IgD-negative memory B cell (primary cell): Measurements from ENCODE around the gene IFT57. TPM values are rescaled to one million over a fixed set of nuclear protein-coding genes. Genes with fewer than 3 reads are reported as not detected.

Experiments
- H3K27ac Mint-ChIP-seq, 3 donors: one replicate each; pipeline ENCODE4 v1.8.0; 2020 to 2022; ENCODE audit warnings: mild to moderate bottlenecking in 3 of 3, mixed read lengths in 3 of 3, moderate library complexity in 1 of 3
- H3K27me3 Mint-ChIP-seq: one replicate; pipeline ENCODE4 v1.8.0; 2021; ENCODE audit warnings: mixed read lengths
- H3K36me3 Mint-ChIP-seq: one replicate; pipeline ENCODE4 v1.8.0; 2020; ENCODE audit warnings: mild to moderate bottlenecking, mixed read lengths
- H3K4me1 Mint-ChIP-seq, 3 donors: one replicate each; pipeline ENCODE4 v1.8.0; 2020 to 2022; ENCODE audit warnings: mixed read lengths in 3 of 3, mild to moderate bottlenecking in 1 of 3
- H3K4me3 Mint-ChIP-seq, 4 donors: one replicate each; pipeline ENCODE4 v1.8.0; 2020 to 2022; ENCODE audit warnings: mild to moderate bottlenecking in 4 of 4, mixed read lengths in 4 of 4, moderate library complexity in 3 of 4
- H3K9me3 Mint-ChIP-seq, 3 donors: one replicate each; pipeline ENCODE4 v1.8.0; 2020 to 2021; ENCODE audit warnings: mixed read lengths in 3 of 3, mild to moderate bottlenecking in 1 of 3
- polyA plus RNA-seq: library from polyadenylated mRNA; unstranded; fragments of 300-500 nt; fragmentation: Illumina TruSeq; gene quantifications from one replicate; pipeline ENCODE4 v1.2.3, GENCODE V29; 2021

The IFT57 gene
- polyA plus RNA-seq, 1 donor from 2014 or later: 138 TPM

DNA sequence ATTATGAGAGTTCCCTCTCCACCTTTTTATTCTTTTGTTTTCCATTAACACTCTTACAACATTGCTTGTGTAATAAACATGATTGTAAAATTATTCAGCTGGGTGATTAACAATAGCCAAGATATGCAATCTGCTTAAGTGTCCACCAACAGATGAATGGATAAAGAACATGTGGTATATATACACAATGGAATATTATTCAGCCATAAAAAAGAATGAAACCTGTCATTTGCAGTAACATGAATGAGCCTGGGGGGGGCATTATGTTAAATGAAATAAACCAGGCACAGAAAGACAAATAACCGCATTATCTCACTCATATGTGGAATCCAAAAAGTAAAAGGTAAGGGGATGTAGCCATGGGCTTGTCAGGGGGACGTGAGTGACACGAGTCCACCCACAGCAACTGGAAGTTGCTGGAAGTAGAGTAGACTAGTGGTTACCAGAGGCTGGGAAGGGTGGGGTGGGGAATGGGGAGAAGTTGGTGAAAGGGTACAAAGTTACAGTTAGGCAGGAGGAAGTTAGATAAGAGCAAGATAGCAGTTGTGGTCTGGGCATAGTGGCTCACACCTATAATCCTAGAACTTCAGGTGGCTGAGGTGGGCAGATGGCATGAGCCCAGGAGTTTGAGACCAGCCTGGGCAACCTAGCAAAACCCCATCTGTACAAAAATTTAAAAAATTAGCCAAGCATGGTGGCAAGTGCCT is 102.7 kb downstream of the IFT57 start:
- peaks cover 27 to 34% (median 28%) of the 10 kb centered on the region in 3 donors for H3K4me1 Mint-ChIP-seq
- no peaks in the 10 kb centered on the region for H3K27me3 Mint-ChIP-seq
- H3K36me3 Mint-ChIP-seq: no peaks in the 10 kb centered on the region
- no peak overlapping the region for H3K27ac Mint-ChIP-seq
- peak overlapping the region in 1 of 4 donors; percentile 21 for H3K4me3 Mint-ChIP-seq
- no peaks in the 10 kb centered on the region for H3K9me3 Mint-ChIP-seq

DNA sequence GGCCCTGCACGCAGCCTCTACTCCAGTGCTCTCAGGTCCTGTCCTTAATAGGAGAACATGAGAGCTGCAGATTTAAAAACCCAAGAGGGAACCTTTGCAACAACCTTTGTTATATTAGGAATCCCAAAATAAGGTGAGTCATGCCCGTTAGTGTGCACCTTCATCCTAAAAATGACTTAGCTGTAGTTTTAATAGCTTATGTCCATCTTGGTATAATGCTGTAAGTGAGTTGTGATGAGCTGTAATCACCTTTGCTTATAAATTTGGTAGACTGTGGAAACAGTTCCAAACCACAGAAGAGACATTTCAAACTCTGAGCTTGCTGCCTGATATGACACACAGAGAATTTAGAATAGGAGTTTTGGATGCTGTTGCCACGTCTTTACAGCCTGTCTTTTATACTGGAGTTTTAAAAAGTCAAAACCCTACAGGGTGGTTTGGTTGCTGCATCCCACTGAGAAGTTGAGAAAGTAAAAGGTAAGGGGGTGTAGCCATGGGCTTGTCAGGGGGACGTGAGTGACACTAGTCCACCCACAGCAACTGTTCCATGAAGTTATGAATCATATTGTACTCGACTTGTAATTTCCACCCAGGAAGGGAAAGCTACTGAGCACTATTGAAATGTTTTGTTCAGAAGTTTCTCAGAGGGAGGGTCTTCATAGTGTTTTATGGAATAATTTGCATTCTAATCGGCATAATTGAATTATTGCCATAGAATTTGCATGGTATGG is 104.0 kb downstream of the IFT57 start:
- no peak overlapping the region for H3K27ac Mint-ChIP-seq
- H3K9me3 Mint-ChIP-seq: no peaks in the 10 kb centered on the region
- no peaks in the 10 kb centered on the region for H3K27me3 Mint-ChIP-seq
- no peak overlapping the region for H3K4me3 Mint-ChIP-seq
- peaks cover 15 to 22% (median 15%) of the 10 kb centered on the region in 3 donors for H3K4me1 Mint-ChIP-seq
- peaks cover 2% of the 10 kb centered on the region for H3K36me3 Mint-ChIP-seq

DNA sequence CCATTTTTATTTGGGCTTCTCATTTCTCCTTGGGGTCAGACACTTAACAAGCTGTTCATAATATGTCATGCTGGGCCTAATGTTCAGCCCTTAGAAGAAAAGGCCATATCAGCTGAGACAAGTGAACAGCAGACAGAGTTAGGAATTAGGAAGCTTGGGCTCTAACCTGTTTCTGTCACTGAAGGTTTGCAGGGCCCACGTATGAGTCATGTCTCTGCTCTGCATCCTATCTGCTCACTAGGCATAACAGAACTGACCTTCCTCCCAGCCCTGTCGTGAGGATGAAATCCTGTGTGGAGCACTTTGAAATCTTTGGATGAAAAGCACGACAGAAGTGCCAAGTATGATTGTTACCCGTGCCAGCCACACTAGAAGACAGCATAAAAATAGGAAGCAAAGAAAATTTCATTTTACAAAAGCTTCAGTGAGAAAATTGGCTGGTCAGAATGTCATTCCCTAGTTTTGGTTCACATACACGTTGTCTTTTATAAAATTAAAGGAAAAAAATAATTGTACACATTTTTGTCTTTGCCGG is 104.9 kb downstream of the IFT57 start:
- Mint-ChIP-seq H3K4me1 (peaks cover 8 to 16% (median 10%) of the 10 kb centered on the region in 3 donors), H3K27me3 (no peaks in the 10 kb centered on the region), H3K4me3 (no peak overlapping the region), H3K36me3 (peaks cover 2% of the 10 kb centered on the region), H3K9me3 (no peaks in the 10 kb centered on the region), H3K27ac (no peak overlapping the region)

DNA sequence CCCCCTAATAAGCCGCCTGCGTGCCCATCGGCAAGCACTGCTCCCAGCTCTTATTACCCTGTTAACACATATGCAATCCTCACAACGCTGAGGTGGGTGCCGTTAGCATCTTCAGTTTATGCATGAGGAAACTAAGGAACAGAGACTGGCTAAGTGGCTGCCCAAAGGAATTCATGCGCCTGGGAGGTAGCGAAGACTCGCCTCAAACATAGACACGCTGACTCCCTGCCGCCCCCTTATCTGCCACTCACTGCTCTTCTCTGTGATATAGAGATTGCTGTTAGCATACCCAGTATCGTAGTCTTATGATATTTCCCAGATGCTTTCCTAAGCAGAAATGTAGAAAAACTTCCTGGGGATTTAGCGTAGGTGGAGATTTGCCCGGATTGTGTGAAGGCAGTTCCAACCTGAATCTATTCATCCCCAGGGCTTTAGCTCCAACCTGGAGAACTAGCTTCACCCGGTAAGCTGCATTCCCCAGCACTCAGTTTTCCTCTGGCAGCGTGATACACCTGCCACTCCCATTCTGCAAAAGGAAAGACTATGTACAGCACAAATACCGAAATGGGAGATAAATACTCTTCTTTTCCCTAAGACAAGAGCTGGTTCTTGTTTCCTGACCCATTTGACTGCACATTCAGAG is 107.7 kb downstream of the IFT57 start:
- Mint-ChIP-seq H3K4me3 (no peak overlapping the region), H3K36me3 (peaks cover 2% of the 10 kb centered on the region), H3K4me1 (peaks cover 2 to 10% (median 5%) of the 10 kb centered on the region in 3 donors), H3K27ac (no peak overlapping the region), H3K9me3 (no peaks in the 10 kb centered on the region), H3K27me3 (no peaks in the 10 kb centered on the region)

DNA sequence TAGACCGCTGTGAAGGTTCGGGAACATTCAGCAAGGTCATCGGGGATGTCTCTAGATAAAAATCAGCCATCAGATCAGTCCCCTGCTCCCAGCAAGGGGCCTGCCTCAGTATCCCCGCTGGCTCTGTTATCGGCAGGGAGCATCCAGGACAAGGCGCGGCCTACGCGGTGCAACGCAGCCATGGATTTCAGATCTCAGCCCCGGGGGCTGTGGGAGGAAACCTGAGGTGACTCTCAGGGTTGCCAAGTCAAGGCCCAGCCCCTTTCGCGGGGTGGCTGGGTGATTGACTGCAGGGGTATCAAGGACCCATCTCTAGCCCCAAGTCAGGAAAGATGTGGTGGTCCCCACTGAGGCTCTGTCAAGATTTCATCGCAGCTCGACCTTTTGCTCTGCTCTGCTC is 108.2 kb downstream of the IFT57 start:
- Mint-ChIP-seq H3K4me3 (no peak overlapping the region), H3K27me3 (no peaks in the 10 kb centered on the region), H3K9me3 (no peaks in the 10 kb centered on the region), H3K4me1 (peaks cover 2 to 7% (median 5%) of the 10 kb centered on the region in 3 donors), H3K27ac (no peak overlapping the region), H3K36me3 (peaks cover 2% of the 10 kb centered on the region)

DNA sequence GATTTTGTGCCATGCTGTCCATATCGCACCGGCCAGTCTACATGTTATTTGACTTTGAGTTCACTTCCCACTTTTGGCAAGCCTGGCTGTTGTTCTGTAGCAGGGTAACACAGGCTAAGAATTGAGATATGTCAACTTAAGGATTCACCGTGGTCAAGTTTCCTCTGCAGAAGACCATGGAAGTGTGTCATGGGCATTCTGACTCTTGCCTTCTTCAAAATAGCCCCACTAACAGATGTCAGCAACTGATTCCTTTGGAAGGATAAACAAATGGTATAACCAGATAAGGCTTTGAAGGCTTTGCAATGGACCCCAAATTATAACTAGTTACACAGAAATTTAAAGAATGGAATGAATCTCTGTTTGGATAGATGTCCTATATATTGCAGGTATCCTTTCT is 111.3 kb downstream of the IFT57 start:
- Mint-ChIP-seq H3K4me1 (peaks cover 0 to 1% (median 0%) of the 10 kb centered on the region in 3 donors), H3K9me3 (no peaks in the 10 kb centered on the region), H3K4me3 (no peak overlapping the region), H3K27me3 (no peaks in the 10 kb centered on the region), H3K36me3 (peaks cover 2% of the 10 kb centered on the region), H3K27ac (no peak overlapping the region)

Other genes starting within 250 kb of the IFT57 start
- gene CD47, start 131.4 kb downstream of the IFT57 start, polyA plus RNA-seq: 147 TPM
- gene HHLA2, start 74.1 kb upstream of the IFT57 start, polyA plus RNA-seq: not detected